Activated CD4-positive, alpha-beta T cell treated with anti-CD3 and anti-CD28 coated beads, Interleukin-2, amount 50 U/mL, for 24 hours (primary cell): ENCODE measurements around the gene KRT9.
"Not testable (repeated sequence)": the region's sequence is repeated elsewhere in the genome, so short reads cannot be mapped to it uniquely, and the experiment has no call there.

Source experiments
- DNase-seq, 2 donors: peaks; one replicate each; pipeline ENCODE4 v3.0.0-alpha.2; 2020; ENCODE audit warnings: low read depth in 1 of 2, low spot score in 1 of 2

The KRT9 gene

GRCh38 chr17:41571561-41572434 lies at the start of gene KRT9:
Gene KRT9, minus strand, starts transcription at chr17:41572059. Its CDS starts 67 bp downstream, at chr17:41571992.
- DNase-seq = no peak

GRCh38 chr17:41621435-41621817 lies 49.6 kb upstream of the KRT9 start:
- not testable (repeated sequence) for DNase-seq

GRCh38 chr17:41620583-41621434 lies 49.0 kb upstream of the KRT9 start:
- DNase-seq = no peak

GRCh38 chr17:41619927-41620582 lies 48.2 kb upstream of the KRT9 start:
- DNase-seq = not testable (repeated sequence)

GRCh38 chr17:41619036-41619926 lies 47.4 kb upstream of the KRT9 start:
- no peak for DNase-seq

GRCh38 chr17:41618341-41619035 lies 46.6 kb upstream of the KRT9 start:
- DNase-seq = no peak

- no peak for DNase-seq
These were observed 45.8 kb upstream of the KRT9 start for GRCh38 chr17:41617698-41618097.

GRCh38 chr17:41617136-41617535 lies 45.3 kb upstream of the KRT9 start:
- no peak for DNase-seq

GRCh38 chr17:41616486-41616885 lies 44.6 kb upstream of the KRT9 start:
- not testable (repeated sequence) for DNase-seq

GRCh38 chr17:41615454-41615853 lies 43.6 kb upstream of the KRT9 start:
- DNase-seq = no peak

GRCh38 chr17:41614767-41615166 lies 42.9 kb upstream of the KRT9 start:
- DNase-seq = not testable (repeated sequence)

GRCh38 chr17:41614098-41614497 lies 42.2 kb upstream of the KRT9 start:
- no peak for DNase-seq

GRCh38 chr17:41613277-41614082 lies 41.6 kb upstream of the KRT9 start:
- no peak for DNase-seq

GRCh38 chr17:41612376-41613160 lies 40.7 kb upstream of the KRT9 start, which contains the start of gene KRT16:
Gene KRT16, minus strand, starts transcription at chr17:41612767. Its CDS starts 79 bp downstream, at chr17:41612688.
- not testable (repeated sequence) for DNase-seq

GRCh38 chr17:41610965-41611640 lies 39.2 kb upstream of the KRT9 start:
- no peak for DNase-seq

- DNase-seq = not testable (repeated sequence)
These were observed 38.2 kb upstream of the KRT9 start for GRCh38 chr17:41610061-41610517.

- DNase-seq = not testable (repeated sequence)
These were observed 35.1 kb upstream of the KRT9 start for GRCh38 chr17:41606930-41607329.
